ENCODE results near the gene ANO3. TPM values are rescaled to one million over a fixed set of nuclear protein-coding genes. Genes with fewer than 3 reads are reported as not detected.
"Not testable (repeated sequence)": the region's sequence is repeated elsewhere in the genome, so short reads cannot be mapped to it uniquely, and the experiment has no call there.

ANO3 gene
- not detected for polyA plus RNA-seq (ENCODE audit: low read depth in 6 of 6)

GRCh38 chr11:26331911-26332571, at the start of gene ANO3:
Gene ANO3 (plus strand): TSS chr11:26332130. CDS start chr11:26332276, 146 bp downstream.
- Mint-ChIP-seq H3K4me1 (peaks cover 0 to 6% (median 0%) of the 10 kb centered on the region in 3 donors), H3K4me3 (peak within 1 kb of the TSS in 3 of 8 donors; percentile 6 to 37 (median 15)), H3K36me3 (no peaks in the 10 kb centered on the region), H3K27me3 (peaks cover 21 to 42% (median 40%) of the 10 kb centered on the region in 3 donors), H3K27ac (no peak within 1 kb of the TSS), H3K9me3 (peaks cover 0 to 7% (median 0%) of the 10 kb centered on the region in 7 donors)
- DNase-seq = no peak
- ATAC-seq (ENCODE audit: low read depth in 2 of 2) = no peak

- Mint-ChIP-seq H3K27ac (peak overlapping the region in 2 of 6 donors; percentile 10 to 19), H3K4me3 (peak overlapping the region; percentile 5 to 90 (median 75)), H3K36me3 (no peaks in the 10 kb centered on the region), H3K4me1 (peaks cover 5 to 11% (median 10%) of the 10 kb centered on the region in 3 donors), H3K9me3 (no peaks in the 10 kb centered on the region), H3K27me3 (peaks cover 5 to 26% (median 25%) of the 10 kb centered on the region in 3 donors)
- ATAC-seq (ENCODE audit: low read depth in 2 of 2) (no peak), DNase-seq (no peak)
Measured at GRCh38 chr11:26283852-26284408, 48.0 kb upstream of the ANO3 start.

GRCh38 chr11:26285608-26286007, 46.3 kb upstream of the ANO3 start:
- Mint-ChIP-seq H3K4me1 (peaks cover 5 to 11% (median 10%) of the 10 kb centered on the region in 3 donors), H3K4me3 (no peak overlapping the region), H3K9me3 (no peaks in the 10 kb centered on the region), H3K36me3 (no peaks in the 10 kb centered on the region), H3K27me3 (peaks cover 4 to 16% (median 15%) of the 10 kb centered on the region in 3 donors), H3K27ac (no peak overlapping the region)
- DNase-seq (no peak), ATAC-seq (ENCODE audit: low read depth in 2 of 2) (no peak)

GRCh38 chr11:26286472-26287066, 45.4 kb upstream of the ANO3 start:
- peaks cover 4 to 13% (median 13%) of the 10 kb centered on the region in 3 donors for H3K27me3 Mint-ChIP-seq
- DNase-seq (no peak), ATAC-seq (ENCODE audit: low read depth in 2 of 2) (no peak)
- H3K4me1 Mint-ChIP-seq = peaks cover 5 to 11% (median 10%) of the 10 kb centered on the region in 3 donors
- H3K27ac Mint-ChIP-seq = no peak overlapping the region
- H3K36me3 Mint-ChIP-seq = no peaks in the 10 kb centered on the region
- peaks cover 0 to 3% (median 0%) of the 10 kb centered on the region in 7 donors for H3K9me3 Mint-ChIP-seq
- H3K4me3 Mint-ChIP-seq = no peak overlapping the region

- Mint-ChIP-seq H3K4me1 (peaks cover 5 to 11% (median 10%) of the 10 kb centered on the region in 3 donors), H3K4me3 (no peak overlapping the region), H3K27me3 (peaks cover 4 to 19% (median 15%) of the 10 kb centered on the region in 3 donors), H3K36me3 (no peaks in the 10 kb centered on the region), H3K27ac (no peak overlapping the region), H3K9me3 (peaks cover 0 to 8% (median 0%) of the 10 kb centered on the region in 7 donors)
- DNase-seq = no peak
- no peak for ATAC-seq (ENCODE audit: low read depth in 2 of 2)
Measured at GRCh38 chr11:26287067-26287518, 44.8 kb upstream of the ANO3 start.

GRCh38 chr11:26297189-26297975, 34.5 kb upstream of the ANO3 start:
- Mint-ChIP-seq H3K27ac (peak overlapping the region in 1 of 6 donors; percentile 3), H3K27me3 (peaks cover 0 to 12% (median 8%) of the 10 kb centered on the region in 3 donors), H3K4me1 (no peaks in the 10 kb centered on the region), H3K4me3 (no peak overlapping the region), H3K9me3 (no peaks in the 10 kb centered on the region), H3K36me3 (no peaks in the 10 kb centered on the region)
- ATAC-seq (ENCODE audit: low read depth in 2 of 2) (peak in 1 of 2 donors; percentile 43), DNase-seq (no peak)

- not testable (repeated sequence) for ATAC-seq (ENCODE audit: low read depth in 2 of 2); H3K4me3 Mint-ChIP-seq; H3K27ac Mint-ChIP-seq; H3K36me3 Mint-ChIP-seq; H3K4me1 Mint-ChIP-seq; H3K9me3 Mint-ChIP-seq; H3K27me3 Mint-ChIP-seq; DNase-seq
Measured at GRCh38 chr11:26316372-26316771, 15.6 kb upstream of the ANO3 start.

GRCh38 chr11:26319906-26320305, 12.0 kb upstream of the ANO3 start:
- H3K4me1 Mint-ChIP-seq = peaks cover 0 to 9% (median 5%) of the 10 kb centered on the region in 3 donors
- no peak for DNase-seq
- H3K4me3 Mint-ChIP-seq = no peak overlapping the region
- no peaks in the 10 kb centered on the region for H3K36me3 Mint-ChIP-seq
- no peak overlapping the region for H3K27ac Mint-ChIP-seq
- no peak for ATAC-seq (ENCODE audit: low read depth in 2 of 2)
- H3K27me3 Mint-ChIP-seq = peaks cover 5 to 7% (median 5%) of the 10 kb centered on the region in 3 donors
- H3K9me3 Mint-ChIP-seq = no peaks in the 10 kb centered on the region

GRCh38 chr11:26321516-26321915, 10.4 kb upstream of the ANO3 start:
- DNase-seq (no peak), ATAC-seq (ENCODE audit: low read depth in 2 of 2) (no peak)
- H3K36me3 Mint-ChIP-seq = no peaks in the 10 kb centered on the region
- H3K27me3 Mint-ChIP-seq = peaks cover 0 to 7% (median 5%) of the 10 kb centered on the region in 3 donors
- peaks cover 0 to 2% (median under 1%) of the 10 kb centered on the region in 3 donors for H3K4me1 Mint-ChIP-seq
- H3K9me3 Mint-ChIP-seq = no peaks in the 10 kb centered on the region
- H3K4me3 Mint-ChIP-seq = no peak overlapping the region
- H3K27ac Mint-ChIP-seq = no peak overlapping the region

GRCh38 chr11:26322335-26323067, 9.4 kb upstream of the ANO3 start:
- no peak for DNase-seq
- no peak for ATAC-seq (ENCODE audit: low read depth in 2 of 2)
- H3K4me1 Mint-ChIP-seq = no peaks in the 10 kb centered on the region
- no peaks in the 10 kb centered on the region for H3K9me3 Mint-ChIP-seq
- H3K27ac Mint-ChIP-seq = no peak overlapping the region
- H3K27me3 Mint-ChIP-seq = peaks cover 5 to 7% (median 5%) of the 10 kb centered on the region in 3 donors
- H3K4me3 Mint-ChIP-seq = no peak overlapping the region
- no peaks in the 10 kb centered on the region for H3K36me3 Mint-ChIP-seq

- Mint-ChIP-seq H3K4me3 (no peak overlapping the region), H3K27me3 (peaks cover 5 to 7% (median 5%) of the 10 kb centered on the region in 3 donors), H3K4me1 (no peaks in the 10 kb centered on the region), H3K9me3 (no peaks in the 10 kb centered on the region), H3K27ac (no peak overlapping the region), H3K36me3 (no peaks in the 10 kb centered on the region)
- no peak for DNase-seq
- no peak for ATAC-seq (ENCODE audit: low read depth in 2 of 2)
Measured at GRCh38 chr11:26323837-26324236, 8.1 kb upstream of the ANO3 start.

GRCh38 chr11:26324270-26324669, 7.7 kb upstream of the ANO3 start:
- no peaks in the 10 kb centered on the region for H3K36me3 Mint-ChIP-seq
- H3K4me1 Mint-ChIP-seq = no peaks in the 10 kb centered on the region
- no peak overlapping the region for H3K4me3 Mint-ChIP-seq
- H3K27ac Mint-ChIP-seq = no peak overlapping the region
- ATAC-seq (ENCODE audit: low read depth in 2 of 2) (no peak), DNase-seq (no peak)
- no peaks in the 10 kb centered on the region for H3K9me3 Mint-ChIP-seq
- H3K27me3 Mint-ChIP-seq = peaks cover 5 to 8% (median 5%) of the 10 kb centered on the region in 3 donors
